ENCODE data around the gene COBL. TPM values are rescaled to one million over a fixed set of nuclear protein-coding genes. Genes with fewer than 3 reads are reported as not detected.

The COBL gene
- total and polyA plus RNA-seq, 2 of the 8 experiments (the other 6 are each of a cell fraction or from before 2014, with no cell fraction given), result 13.8 to 40.4 TPM

DNA sequence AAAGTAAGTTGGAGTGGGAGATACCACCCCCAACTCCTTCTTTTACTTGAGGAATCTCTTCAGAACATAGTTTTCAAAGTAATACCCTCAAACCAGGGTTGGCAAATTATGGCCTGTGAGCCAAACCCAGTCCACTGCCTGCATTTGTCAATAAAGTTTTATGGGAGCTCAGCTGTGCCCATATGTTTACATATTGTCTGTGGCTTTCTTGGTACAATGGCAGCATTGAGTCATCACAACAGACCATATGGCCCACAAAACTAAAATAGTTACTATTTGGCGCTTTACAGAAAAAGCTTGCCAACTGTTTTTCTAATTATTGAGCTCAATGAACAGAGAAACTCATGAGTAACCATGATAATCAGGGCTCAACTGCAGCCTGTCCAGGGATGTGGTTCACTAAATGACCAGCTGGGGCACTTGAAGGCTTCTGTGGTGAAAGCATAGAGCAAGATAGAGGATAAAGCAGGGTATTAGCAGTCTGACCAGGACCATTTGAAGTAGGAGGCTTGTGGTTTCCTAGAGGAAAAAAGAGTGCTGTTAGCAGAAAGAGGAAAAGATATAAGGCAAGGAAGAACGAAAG lies 337.9 kb downstream of the COBL start:
- Histone ChIP-seq H3K4me2 (ENCODE audit: insufficient read depth in 1 of 2, low read depth in 2 of 2, low read length in 2 of 2) (no peak overlapping the region), H3K27ac (ENCODE audit: low read depth, low read length) (no peak overlapping the region), H3K56ac (replicated peaks; ENCODE audit: insufficient read length, low read depth, low read length) (no peak overlapping the region), H3K9me3 (ENCODE audit: insufficient read depth in 2 of 2, low read depth in 1 of 2, low read length in 1 of 2) (no peaks in the 10 kb centered on the region), H4K8ac (ENCODE audit: extremely low read depth, insufficient read depth, low read length) (no peak overlapping the region), H3K18ac (ENCODE audit: extremely low read depth, low read length) (no peak overlapping the region), H2BK15ac (ENCODE audit: low read length) (no peak overlapping the region), H2BK20ac (ENCODE audit: low read length) (no peak overlapping the region), H2AFZ (ENCODE audit: low read length) (no peak overlapping the region), H3K79me1 (ENCODE audit: low read depth, low read length) (no peaks in the 10 kb centered on the region), H3K9ac (replicated peaks in 1 of 4; ENCODE audit: extremely low read depth in 1 of 4, low read depth in 3 of 4, low read length in 3 of 4) (no peak overlapping the region), H3K14ac (ENCODE audit: insufficient read length) (no peak overlapping the region), H3K23ac (ENCODE audit: insufficient read length) (no peak overlapping the region), H2BK120ac (replicated peaks; ENCODE audit: low read depth, low read length) (no peak overlapping the region), H4K20me1 (replicated peaks in 1 of 2; ENCODE audit: control insufficient read depth in 1 of 2, insufficient read depth in 2 of 2, low read length in 2 of 2) (no peaks in the 10 kb centered on the region), H3K36me3 (ENCODE audit: control insufficient read depth in 2 of 4, insufficient read depth in 4 of 4, low read length in 3 of 4) (no peaks in the 10 kb centered on the region), H3K4me3 (ENCODE audit: extremely low read depth in 1 of 4, insufficient read depth in 2 of 4, low read depth in 3 of 4, low read length in 4 of 4) (no peak overlapping the region), H3K4me1 (replicated peaks in 1 of 4; ENCODE audit: control insufficient read depth in 3 of 4, insufficient read depth in 4 of 4, low read length in 3 of 4) (peaks cover 0 to 9% (median 5%) of the 10 kb centered on the region in 4 experiments; a peak in 6 of 7 replicates), H2AK5ac (ENCODE audit: low read depth, low read length) (peak overlapping the region; percentile 55; the same call in 1 of the 2 replicates), H2BK5ac (ENCODE audit: low read depth, low read length) (no peak overlapping the region), H3K79me2 (ENCODE audit: control insufficient read depth in 1 of 2, insufficient read depth in 2 of 2, low read length in 2 of 2) (no peaks in the 10 kb centered on the region), H3K27me3 (replicated peaks in 1 of 4; ENCODE audit: control insufficient read depth in 3 of 4, extremely low read depth in 1 of 4, insufficient read depth in 3 of 4, low read length in 3 of 4) (no peaks in the 10 kb centered on the region; a peak in 1 of 7 replicates), H4K5ac (ENCODE audit: insufficient read length, low read depth, low read length) (no peak overlapping the region), H4K91ac (replicated peaks; ENCODE audit: insufficient read length, low read length) (no peak overlapping the region), H3K23me2 (ENCODE audit: low read depth, low read length) (no peaks in the 10 kb centered on the region; the same call in 1 of the 2 replicates), H3K4ac (replicated peaks; ENCODE audit: insufficient read length, low read depth, low read length) (no peak overlapping the region), H2BK12ac (ENCODE audit: low read depth, low read length) (no peak overlapping the region)
- CTCF ChIA-PET (ENCODE audit: partially characterized antibody), result interaction anchor here (0.6 to 2.1 kb wide), 25 partner anchors 9 to 508 kb away, joined by 3 to 9 read pairs (median 3); no protein-coding TSS in a partner anchor
- FAIRE-seq (peak; percentile 81), DNase-seq (ENCODE audit: low read depth in 1 of 2, low spot score in 2 of 2) (no peak)
- POLR2A ChIA-PET (ENCODE audit: partially characterized antibody), result interaction anchor here (1.4 to 1.5 kb wide), 2 partner anchors 187 to 190 kb away, joined by 3 read pairs; no protein-coding TSS in a partner anchor
- WGBS, 2 experiments (ENCODE audit: extremely low coverage in 1 of 2, insufficient coverage in 1 of 2, insufficient read length in 1 of 2, insufficient replicate concordance in 2 of 2, low coverage in 1 of 2, low lambda C conversion rate in 2 of 2, missing lambda C conversion rate in 1 of 2), result 78% methylated on average over 2 of the region's 2 CpGs; no CpG with 5 or more reads in 1 of the 2 experiments
- TF ChIP-seq ZNF274 (IDR thresholded peaks at IDR 0.05; ENCODE audit: borderline replicate concordance, extremely low read depth, low read length) (no peak), POU5F1 (IDR thresholded peaks at IDR 0.05; ENCODE audit: low read depth, low read length) (no peak), RAD21 (IDR thresholded peaks at IDR 0.05 in 1 of 2, conservative IDR thresholded peaks at IDR 0.05 in 1 of 2; ENCODE audit: low read depth in 2 of 2, low read length in 2 of 2) (peak in 1 of 2 experiments; percentile 50; a peak in 3 of 4 replicates), JUND (IDR thresholded peaks at IDR 0.05; ENCODE audit: low read length) (no peak), HDAC2 (IDR thresholded peaks at IDR 0.05; ENCODE audit: borderline replicate concordance in 1 of 2, low read depth in 2 of 2, low read length in 2 of 2) (no peak), FOSL1 (IDR thresholded peaks at IDR 0.05; ENCODE audit: insufficient read depth, low read depth, low read length) (no peak), TBP (IDR thresholded peaks at IDR 0.05; ENCODE audit: low read depth, low read length) (no peak), TAF7 (optimal IDR thresholded peaks at IDR 0.05; ENCODE audit: borderline replicate concordance, low read depth, low read length) (no peak)
- TF ChIP-seq, protein P1, sequence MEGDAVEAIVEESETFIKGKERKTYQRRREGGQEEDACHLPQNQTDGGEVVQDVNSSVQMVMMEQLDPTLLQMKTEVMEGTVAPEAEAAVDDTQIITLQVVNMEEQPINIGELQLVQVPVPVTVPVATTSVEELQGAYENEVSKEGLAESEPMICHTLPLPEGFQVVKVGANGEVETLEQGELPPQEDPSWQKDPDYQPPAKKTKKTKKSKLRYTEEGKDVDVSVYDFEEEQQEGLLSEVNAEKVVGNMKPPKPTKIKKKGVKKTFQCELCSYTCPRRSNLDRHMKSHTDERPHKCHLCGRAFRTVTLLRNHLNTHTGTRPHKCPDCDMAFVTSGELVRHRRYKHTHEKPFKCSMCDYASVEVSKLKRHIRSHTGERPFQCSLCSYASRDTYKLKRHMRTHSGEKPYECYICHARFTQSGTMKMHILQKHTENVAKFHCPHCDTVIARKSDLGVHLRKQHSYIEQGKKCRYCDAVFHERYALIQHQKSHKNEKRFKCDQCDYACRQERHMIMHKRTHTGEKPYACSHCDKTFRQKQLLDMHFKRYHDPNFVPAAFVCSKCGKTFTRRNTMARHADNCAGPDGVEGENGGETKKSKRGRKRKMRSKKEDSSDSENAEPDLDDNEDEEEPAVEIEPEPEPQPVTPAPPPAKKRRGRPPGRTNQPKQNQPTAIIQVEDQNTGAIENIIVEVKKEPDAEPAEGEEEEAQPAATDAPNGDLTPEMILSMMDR (IDR thresholded peaks at IDR 0.05; ENCODE audit: control extremely low read depth in 1 of 3, insufficient read depth in 1 of 3, low read depth in 1 of 3, low read length in 3 of 3), result peak in 2 of 3 experiments; percentile 44 to 51; a peak in 3 of 4 replicates
